Measurements from ENCODE around the gene MSI1. TPM values are rescaled to one million over a fixed set of nuclear protein-coding genes. Genes with fewer than 3 reads are reported as not detected.
A peak's percentile ranks its signal among the peaks of the same experiment; 100 is the strongest.

MSI1 gene
- total RNA-seq, 2 experiments from 2014 or later, result 0.78 to 0.90 TPM

DNA sequence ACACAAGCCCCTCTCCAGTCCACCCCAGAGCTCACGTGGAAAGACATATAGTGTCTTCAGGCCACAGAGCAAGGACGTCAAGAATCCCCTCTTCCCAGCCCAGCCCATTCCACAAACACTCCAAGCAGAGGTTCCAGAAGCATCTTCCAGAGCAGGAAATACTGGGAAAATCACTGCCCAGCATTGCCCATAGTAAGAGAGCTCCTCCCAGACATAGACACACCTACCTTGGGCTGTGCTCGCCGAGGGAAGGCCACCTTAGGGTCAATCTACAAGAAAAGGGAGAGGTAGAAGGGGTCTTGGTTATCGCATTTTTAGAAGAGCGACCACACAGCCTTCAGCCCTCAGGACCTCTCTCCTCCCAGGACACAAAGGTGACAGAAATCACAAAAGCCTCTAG lies 4.5 kb downstream of the MSI1 start:
- no peak overlapping the region for H3K4me3 Mint-ChIP-seq
- H3K4me1 Mint-ChIP-seq (ENCODE audit: low read depth), result peaks cover 6% of the 10 kb centered on the region
- no peaks in the 10 kb centered on the region for H3K36me3 Mint-ChIP-seq (ENCODE audit: low read depth)
- TF ChIP-seq, protein P1, sequence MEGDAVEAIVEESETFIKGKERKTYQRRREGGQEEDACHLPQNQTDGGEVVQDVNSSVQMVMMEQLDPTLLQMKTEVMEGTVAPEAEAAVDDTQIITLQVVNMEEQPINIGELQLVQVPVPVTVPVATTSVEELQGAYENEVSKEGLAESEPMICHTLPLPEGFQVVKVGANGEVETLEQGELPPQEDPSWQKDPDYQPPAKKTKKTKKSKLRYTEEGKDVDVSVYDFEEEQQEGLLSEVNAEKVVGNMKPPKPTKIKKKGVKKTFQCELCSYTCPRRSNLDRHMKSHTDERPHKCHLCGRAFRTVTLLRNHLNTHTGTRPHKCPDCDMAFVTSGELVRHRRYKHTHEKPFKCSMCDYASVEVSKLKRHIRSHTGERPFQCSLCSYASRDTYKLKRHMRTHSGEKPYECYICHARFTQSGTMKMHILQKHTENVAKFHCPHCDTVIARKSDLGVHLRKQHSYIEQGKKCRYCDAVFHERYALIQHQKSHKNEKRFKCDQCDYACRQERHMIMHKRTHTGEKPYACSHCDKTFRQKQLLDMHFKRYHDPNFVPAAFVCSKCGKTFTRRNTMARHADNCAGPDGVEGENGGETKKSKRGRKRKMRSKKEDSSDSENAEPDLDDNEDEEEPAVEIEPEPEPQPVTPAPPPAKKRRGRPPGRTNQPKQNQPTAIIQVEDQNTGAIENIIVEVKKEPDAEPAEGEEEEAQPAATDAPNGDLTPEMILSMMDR (IDR thresholded peaks at IDR 0.05), result no peak
- ChIA-PET POLR2A (interaction anchor here (0.7 to 1.2 kb wide), 2 partner anchors 12 to 52 kb away, joined by 3 read pairs; no protein-coding TSS in a partner anchor), CTCF (interaction anchor here (1.4 to 1.9 kb wide), 2 partner anchors 8 to 10 kb away, joined by 3 to 5 read pairs; no protein-coding TSS in a partner anchor)
- peaks cover 54% of the 10 kb centered on the region for H3K27me3 Mint-ChIP-seq
- DNase-seq (no peak), ATAC-seq (no peak)
- no peak overlapping the region for H3K27ac Mint-ChIP-seq
- intact Hi-C loops (cut with micrococcal nuclease), result no loop called here
- H3K9me3 Mint-ChIP-seq, result no peaks in the 10 kb centered on the region

DNA sequence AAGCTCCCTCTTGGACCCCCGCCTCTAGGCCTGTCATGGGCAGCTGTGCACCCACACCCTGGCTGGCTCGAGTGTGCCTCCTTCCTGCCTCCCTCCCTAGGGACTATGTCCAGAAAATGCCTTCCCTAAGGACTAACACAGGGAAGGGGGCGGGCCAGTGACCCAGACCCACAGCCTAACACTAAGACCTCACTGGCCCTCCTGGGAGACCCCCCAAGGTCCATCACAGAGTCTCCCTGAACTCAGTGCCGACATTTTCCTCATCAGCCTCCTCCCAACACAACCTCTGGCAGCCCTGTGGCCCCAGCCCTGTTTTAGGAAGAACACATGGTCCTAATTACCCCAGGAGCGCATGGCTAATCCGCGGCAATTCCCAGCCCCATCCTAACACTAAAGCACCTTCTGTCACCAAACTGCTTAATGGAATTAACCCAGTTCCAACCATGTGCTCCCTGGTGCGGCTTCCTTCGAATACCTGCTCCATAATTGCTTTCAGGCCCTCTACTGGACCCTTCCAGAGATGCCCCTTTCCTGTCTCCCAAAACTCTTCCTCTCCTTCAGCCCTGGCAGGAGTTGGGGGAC lies 5.6 kb downstream of the MSI1 start:
- intact Hi-C loops (cut with micrococcal nuclease), result no loop called here
- no peaks in the 10 kb centered on the region for H3K36me3 Mint-ChIP-seq (ENCODE audit: low read depth)
- ATAC-seq (no peak), DNase-seq (no peak)
- TF ChIP-seq, protein P1 (IDR thresholded peaks at IDR 0.05), result no peak
- ChIA-PET POLR2A (interaction anchor here (0.7 to 1.2 kb wide), 2 partner anchors 13 to 53 kb away, joined by 3 read pairs; no protein-coding TSS in a partner anchor), CTCF (interaction anchor here (1.5 to 1.9 kb wide), 3 partner anchors 9 to 67 kb away, joined by 3 to 5 read pairs (median 4); no protein-coding TSS in a partner anchor)
- H3K27me3 Mint-ChIP-seq, result peaks cover 57% of the 10 kb centered on the region
- H3K4me3 Mint-ChIP-seq, result no peak overlapping the region
- no peaks in the 10 kb centered on the region for H3K9me3 Mint-ChIP-seq
- peaks cover 6% of the 10 kb centered on the region for H3K4me1 Mint-ChIP-seq (ENCODE audit: low read depth)
- no peak overlapping the region for H3K27ac Mint-ChIP-seq

DNA sequence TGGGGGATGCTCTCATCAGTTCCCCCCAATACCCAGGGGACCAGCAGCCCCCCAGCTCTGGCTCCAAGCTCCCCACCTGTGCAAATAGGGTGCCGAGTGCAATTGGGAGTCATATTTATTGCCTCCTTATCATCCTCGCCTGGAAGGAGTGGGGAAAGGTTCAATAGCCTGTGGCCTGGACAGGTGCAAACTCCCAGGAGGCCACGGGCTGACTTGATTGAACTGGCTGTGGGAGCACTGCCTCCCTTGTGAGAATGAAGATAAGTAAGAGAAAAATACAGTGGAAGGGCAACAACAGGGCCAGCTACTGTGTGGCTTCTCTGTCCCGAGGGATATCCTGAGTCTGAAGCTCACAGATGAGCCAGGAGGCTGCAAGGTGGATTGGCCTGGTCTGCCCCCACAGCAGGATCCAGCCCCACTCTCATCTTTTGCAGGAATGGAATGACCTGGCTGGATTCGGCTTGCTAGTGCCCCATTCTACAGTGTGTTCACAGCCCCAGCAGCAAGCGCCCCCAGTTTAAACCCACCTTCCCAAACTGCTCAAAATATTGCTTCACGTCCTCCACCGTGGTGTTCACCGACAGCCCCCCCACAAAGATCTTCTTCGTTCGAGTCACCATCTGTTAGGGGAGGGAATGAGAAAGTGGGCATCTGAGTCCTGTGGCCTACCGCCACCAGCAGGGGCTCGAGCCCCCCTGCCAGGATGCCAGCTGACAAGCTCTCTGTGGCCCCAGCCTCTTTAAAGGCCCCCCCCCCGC lies 6.3 kb downstream of the MSI1 start:
- POLR2A ChIA-PET, result no interaction called here
- TF ChIP-seq, protein P1 (IDR thresholded peaks at IDR 0.05), result no peak
- no peak for DNase-seq
- Mint-ChIP-seq H3K4me1 (ENCODE audit: low read depth) (peaks cover 4% of the 10 kb centered on the region), H3K27ac (no peak overlapping the region), H3K9me3 (no peaks in the 10 kb centered on the region), H3K27me3 (peaks cover 59% of the 10 kb centered on the region), H3K36me3 (ENCODE audit: low read depth) (no peaks in the 10 kb centered on the region), H3K4me3 (no peak overlapping the region)
- intact Hi-C loops (cut with micrococcal nuclease), result no loop called here
- CTCF ChIA-PET, result interaction anchor here (1.5 to 1.6 kb wide), 2 partner anchors 45 to 67 kb away, joined by 3 to 4 read pairs; no protein-coding TSS in a partner anchor
- ATAC-seq, result no peak

DNA sequence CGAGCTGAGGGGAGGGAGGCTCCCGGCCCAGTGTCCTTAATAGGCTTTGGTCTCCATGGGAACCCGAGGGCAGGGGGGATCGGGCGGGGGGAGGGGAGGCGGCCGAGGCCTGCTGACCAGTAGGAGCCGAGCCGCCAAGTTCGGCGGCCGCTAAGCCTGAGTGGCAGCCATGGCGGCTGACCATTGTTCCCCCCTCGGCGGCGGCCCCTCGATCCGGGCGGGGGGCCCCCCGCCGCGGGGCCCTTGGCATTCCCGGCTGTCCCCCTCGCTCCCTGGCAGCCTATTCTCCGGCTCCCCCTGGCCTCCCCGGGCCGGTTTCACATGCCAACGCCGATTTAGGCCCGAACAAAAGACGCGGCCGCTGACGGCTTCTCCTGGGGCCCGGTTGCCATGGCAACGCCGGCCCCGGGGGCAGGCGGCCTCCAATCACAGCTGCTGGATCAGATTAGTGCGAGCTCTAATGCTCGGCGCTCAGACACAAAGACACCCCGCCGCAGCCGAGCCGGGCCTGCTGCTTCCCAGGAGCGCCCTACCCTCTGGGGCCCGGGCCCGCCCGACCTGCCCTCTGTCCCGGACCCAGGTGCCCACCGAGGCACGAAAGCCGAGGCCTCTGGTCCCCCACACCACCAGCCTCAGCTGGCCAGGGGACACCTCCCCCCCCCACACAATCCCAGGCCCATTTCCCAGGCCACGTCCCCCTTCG lies 7.3 kb downstream of the MSI1 start:
- Mint-ChIP-seq H3K27me3 (peaks cover 50% of the 10 kb centered on the region), H3K36me3 (ENCODE audit: low read depth) (no peaks in the 10 kb centered on the region), H3K4me1 (ENCODE audit: low read depth) (no peaks in the 10 kb centered on the region), H3K4me3 (no peak overlapping the region), H3K27ac (no peak overlapping the region), H3K9me3 (no peaks in the 10 kb centered on the region)
- POLR2A ChIA-PET, result no interaction called here
- CTCF ChIA-PET, result interaction anchor here (1.5 kb wide), 1 partner anchor 68 kb away, joined by 4 read pairs; no protein-coding TSS in a partner anchor
- DNase-seq (peak; percentile 59), ATAC-seq (peak; percentile 50)
- intact Hi-C loops (cut with micrococcal nuclease), result no loop called here
- TF ChIP-seq, protein P1 (IDR thresholded peaks at IDR 0.05), result no peak
